T-helper 9 cell (primary cell): Measurements from ENCODE around the gene HNRNPF.
"Not testable (repeated sequence)": the region's sequence is repeated elsewhere in the genome, so short reads cannot be mapped to it uniquely, and the experiment has no call there.

Source experiments
- DNase-seq: peaks from one replicate; pipeline ENCODE4 v3.0.0-alpha.2; 2020
- total RNA-seq, 2 donors: gene quantifications; one replicate each; lab custom pipeline; 2026; lab: John Stamatoyannopoulos, UW

Gene HNRNPF
- total RNA-seq, result 181 to 425 reads per million in 2 donors

GRCh38 chr10:43408710-43409384 lies at the start of gene HNRNPF:
Gene HNRNPF, minus strand, starts transcription at chr10:43409186. Its CDS starts 21,302 bp downstream, at chr10:43387884.
- DNase-seq, result peak; percentile 91

DNA sequence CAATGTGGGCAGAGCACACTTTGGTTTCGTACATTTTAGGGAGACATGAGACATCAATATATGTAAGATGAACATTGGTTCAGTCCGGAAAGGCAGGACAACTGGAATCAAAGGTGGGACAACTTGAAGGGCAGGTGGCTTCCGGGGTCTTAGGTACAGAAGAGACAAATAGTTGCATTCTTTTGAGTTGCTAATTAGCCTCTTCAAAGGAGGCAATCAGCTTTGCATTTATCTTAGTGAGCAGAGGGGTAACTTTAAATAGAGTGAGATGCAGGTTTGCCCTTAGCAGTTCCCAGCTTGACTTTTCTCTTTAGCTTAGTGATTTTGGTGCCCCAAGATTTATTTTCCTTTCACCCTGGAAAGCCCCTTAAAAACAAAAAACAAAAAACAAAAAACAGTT lies 49.2 kb upstream of the HNRNPF start:
- no peak for DNase-seq

DNA sequence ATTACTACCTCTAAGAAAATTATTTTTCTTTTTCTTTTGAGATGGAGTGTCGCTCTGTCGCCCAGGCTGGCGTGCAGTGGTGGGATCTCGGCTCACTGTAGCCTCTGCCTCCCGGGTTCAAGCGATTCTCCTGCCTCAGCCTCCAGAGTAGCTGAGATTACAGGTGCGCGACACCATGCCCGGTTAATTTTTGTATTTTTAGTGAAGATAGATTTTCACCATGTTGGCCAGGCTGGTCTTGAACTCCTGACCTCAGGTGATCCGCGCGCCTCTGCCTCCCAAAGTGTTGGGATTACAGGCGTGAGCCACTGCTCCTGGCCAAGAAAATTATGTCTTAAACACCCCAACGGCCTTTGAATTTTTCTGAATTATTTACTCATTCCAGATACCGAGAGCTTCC lies 47.6 kb upstream of the HNRNPF start:
- not testable (repeated sequence) for DNase-seq

DNA sequence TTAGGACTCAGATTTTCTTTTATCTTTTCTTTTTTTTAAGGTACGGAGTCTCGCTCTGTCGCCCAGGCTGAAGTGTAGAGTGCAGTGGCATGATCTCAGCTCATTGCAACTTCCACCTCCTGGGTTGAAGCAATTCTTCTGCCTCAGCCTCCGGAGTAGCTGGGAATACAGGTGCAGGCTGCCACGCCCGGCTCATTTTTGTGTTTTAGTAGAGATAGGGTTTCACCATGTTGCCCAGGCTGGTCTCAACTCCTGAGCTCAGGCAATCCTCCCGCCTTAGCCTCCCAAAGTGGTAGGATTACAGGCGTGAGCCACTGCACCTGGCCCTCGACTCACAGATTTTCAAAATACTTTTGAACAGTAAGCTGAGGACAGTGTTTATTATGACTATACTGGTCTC lies 45.0 kb upstream of the HNRNPF start:
- DNase-seq, result not testable (repeated sequence)

GRCh38 chr10:43453266-43453831 lies 44.4 kb upstream of the HNRNPF start:
- DNase-seq, result no peak

DNA sequence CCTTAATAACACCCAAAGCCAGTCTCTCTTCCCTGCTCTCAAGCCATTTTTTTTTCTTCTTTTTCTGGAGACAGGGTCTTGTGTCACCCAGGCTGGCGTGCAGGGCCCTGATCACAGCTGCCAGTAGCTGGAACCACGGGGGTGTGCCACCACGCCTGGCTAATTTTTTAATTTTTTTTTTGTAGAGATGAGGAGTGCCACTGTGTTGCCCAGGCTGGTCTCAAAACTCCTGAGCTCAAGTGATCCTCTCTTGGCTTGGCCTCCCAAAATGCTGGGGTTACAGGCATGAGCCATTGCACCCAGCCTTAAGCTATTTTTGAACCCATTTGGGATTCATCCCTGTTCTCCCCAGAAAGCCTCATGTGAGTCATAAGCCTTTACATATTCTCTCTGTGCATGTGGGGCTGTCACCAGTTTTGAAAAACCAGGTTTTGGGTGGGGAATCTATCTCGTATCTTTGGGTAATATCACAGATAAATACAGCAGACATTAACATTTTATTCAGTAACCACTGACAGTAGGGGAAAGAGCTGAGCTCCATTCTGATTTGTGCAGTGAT lies 43.4 kb upstream of the HNRNPF start:
- no peak for DNase-seq

DNA sequence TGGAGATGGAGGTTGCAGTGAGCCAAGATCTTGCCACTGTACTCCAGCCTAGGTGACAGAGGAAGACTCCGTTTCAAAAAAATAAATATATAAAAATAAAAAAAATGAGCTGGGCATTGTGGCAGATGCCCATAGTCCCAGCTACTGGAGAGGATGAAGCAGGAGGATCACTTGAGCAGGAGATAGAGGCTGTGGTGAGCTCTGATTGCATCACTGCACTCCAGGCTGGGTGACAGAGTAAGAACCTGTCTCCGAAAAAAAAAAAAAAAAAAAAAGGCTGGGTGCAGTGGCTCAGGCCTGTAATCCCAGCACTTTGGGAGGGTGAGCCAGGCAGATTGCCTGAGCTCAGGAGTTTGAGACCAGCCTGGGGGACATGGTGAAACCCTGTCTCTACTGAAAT lies 39.8 kb upstream of the HNRNPF start:
- DNase-seq, result no peak

DNA sequence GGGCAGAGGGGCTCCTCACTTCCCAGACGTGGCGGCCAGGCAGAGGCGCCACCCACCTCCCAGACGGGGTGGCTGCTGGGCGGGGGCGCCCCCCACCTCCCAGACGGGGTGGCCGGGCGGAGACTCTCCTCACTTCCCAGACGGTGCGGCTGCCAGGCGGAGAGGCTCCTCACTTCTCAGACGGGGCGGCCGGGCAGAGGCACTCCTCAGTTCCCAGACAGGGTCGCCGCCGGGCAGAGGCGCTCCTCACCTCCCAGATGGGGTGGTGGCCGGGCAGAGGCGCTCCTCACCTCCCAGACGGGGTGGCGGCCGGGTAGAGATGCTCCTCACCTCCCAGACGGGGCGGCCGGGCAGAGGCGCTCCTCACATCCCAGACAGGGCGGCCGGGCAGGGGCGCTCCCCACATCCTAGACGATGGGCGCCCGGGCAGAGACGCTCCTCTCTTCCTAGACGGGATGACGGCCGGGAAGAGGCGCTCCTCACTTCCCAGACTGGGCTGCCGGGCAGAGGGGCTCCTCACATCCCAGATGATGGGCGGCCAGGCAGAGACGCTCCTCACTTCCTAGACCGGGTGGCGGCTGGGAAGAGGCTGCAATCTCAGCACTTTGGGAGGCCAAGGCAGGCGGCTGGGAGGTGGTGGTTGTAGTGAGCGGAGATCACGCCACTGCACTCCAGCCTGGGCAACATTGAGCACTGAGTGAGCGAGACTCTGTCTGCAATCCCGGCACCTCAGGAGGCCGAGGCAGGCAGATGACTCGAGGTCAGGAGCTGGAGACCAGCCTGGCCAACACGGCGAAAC lies 37.4 kb upstream of the HNRNPF start:
- DNase-seq, result not testable (repeated sequence)

- DNase-seq, result no peak
Observed at GRCh38 chr10:43444897-43445466, 36.0 kb upstream of the HNRNPF start.

DNA sequence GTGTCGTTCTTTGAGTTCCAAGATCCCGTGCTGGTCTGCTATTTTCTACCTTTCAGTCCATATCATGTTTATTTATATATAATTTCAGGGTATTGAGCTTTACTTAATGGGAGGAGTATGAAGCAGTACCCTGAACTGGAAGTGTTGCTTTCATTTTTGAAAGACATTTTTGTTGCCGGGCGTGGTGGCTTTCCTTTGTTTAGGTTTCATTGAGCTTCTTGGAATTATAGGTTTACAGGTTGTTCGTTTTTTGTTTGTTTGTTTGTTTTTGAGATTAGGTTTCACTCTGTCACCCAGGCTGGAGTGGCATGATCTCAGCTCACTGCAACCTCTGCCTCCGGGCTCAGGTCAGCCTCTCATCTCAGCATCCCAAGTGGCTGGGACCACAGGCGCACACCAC lies 35.3 kb upstream of the HNRNPF start:
- no peak for DNase-seq

DNA sequence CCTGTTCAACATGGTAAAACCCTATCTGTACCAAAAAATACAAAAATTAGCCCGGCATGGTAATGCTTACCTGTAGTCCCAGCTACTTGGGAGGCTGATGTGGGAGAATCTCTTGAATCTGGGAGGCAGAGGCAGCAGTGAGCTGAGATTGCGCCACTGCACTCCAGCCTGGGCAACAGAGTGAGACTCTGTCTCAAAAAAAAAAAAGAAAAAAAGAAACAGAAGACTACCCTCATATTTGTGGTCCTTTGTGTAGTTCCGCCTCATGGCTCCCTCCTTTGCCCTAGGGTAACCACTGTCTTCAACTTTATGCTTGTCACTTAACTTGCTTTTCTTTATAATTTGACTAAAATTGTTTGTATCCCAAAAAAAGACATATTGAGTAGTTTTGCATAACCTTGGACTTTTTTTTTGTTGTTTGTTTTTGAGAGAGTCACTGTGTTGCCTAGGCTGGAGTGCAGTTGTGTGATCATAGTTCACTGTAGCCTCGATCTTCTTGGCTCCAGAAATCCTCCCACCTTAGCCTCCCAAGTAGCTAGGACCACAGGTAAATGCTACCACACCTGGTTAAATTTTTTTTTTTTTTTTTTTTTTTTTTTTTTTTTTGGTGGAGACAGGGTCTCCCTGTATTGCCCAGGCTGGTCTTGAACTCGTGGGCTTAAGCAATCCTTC lies 31.6 kb upstream of the HNRNPF start:
- DNase-seq, result no peak

GRCh38 chr10:43437141-43437870 lies 28.3 kb upstream of the HNRNPF start:
- no peak for DNase-seq

DNA sequence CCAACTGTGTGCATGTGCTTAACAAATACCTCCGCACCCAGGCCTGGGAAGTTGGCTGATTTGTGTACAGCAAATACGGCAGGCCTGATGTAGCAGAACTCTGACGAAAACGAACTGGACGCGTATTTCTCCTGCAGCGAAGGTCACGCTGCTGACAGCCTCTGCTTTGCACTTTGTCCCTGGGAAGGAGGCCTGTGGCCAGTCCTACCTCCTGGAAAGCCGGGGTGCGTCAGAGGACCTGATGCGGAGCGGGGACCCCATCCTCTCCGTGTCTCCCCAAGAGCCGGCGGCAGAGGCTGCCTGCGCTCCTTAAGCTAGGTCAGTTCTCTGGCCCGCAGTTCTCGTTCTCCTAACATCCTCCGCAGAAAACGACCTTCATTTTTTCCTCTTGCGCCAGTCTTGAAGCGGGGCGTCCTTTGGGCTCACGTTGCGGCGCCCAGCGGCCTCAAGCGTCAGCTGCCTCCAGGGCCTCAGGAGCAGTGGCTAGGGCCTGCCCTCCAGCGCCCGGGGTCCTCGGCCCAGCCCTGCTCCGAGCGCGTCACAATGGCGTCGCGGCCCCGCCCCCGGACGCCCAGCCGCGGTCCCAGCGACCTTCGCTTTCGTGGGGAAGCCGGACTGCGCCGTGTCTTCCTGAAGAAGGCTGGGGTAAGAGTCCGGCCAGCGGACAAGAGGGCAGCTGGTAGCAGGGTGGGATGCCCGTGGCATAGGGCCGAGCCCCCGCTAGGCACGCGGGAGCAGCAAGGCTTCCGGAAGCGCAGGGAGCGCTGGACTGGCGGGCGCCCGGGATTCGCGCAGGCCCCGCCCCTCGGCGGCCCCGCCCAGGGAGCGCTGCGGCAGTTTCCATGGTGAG lies 27.5 kb upstream of the HNRNPF start, which contains the start of gene ZNF487:
Gene ZNF487, plus strand, starts transcription at position 821 of the 850 bp plus-strand sequence. CDS start 38,703 bp downstream, outside the sequence.
- DNase-seq, result peak; percentile 79

DNA sequence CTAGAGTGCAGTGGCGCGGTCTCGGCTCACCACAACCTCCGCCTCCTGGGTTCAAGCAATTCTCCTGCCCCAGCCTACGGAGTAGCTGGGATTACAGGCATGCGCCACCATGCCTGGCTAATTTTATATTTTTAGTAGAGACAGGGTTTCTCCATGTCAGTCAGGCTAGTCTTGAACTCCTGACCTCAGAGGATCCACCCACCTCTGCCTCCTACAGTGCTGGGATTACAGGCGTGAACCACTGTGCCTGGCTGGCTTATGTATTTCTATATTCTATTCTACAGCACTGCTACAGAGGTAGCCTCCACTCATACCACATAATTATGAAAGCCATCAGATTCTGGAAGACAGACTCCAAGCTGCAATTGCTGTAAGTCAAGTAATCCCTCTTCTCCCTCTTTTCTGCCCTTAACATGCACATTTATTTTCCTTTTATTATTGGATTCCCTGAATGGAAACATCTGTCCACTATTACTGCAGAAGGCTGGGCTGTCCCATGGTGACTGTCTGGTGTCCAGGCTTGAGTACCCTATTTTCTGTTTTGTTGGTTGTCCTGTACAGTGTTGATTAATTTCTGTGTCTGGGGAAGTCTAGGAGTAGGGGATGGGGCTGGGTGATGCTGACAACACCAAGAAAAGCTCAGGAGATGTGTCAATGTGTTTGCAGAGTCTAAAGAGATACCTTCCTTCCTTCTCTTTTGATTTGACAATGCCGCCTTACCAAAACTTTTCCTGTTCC lies 22.1 kb upstream of the HNRNPF start:
- DNase-seq, result no peak

DNA sequence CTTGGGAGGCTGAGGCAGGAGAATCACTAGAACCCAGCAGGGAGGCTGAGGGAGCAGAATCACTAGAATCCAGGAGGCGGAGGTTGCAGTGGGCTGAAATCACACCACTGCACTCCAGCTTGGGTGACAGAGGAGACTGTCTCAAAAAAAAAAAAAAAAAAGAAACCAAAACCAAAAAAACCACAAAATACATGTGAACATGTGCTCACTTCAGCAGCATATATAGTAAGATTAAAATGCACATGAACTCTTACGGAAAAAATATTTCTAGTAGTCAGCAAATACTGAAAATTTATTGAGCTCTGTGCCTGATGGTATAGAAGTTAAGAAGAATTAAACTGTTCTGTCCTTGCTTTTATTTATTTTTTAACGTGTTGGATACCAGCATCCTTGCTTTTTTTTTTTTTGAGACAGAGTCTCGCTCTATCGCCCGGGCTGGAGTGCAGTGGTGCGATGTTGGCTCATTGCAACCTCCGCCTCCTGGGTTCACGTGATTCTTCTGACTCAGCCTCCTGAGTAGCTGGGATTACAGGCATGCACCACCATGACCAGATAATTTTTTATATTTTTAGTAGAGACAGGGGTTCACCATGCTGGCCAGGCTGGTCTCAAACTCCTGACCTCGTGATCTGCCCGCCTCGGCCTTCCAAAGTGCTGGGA lies 18.3 kb upstream of the HNRNPF start:
- DNase-seq, result no peak

GRCh38 chr10:43426476-43426875 lies 17.5 kb upstream of the HNRNPF start:
- DNase-seq, result not testable (repeated sequence)

- no peak for DNase-seq
Observed at GRCh38 chr10:43424416-43424815, 15.4 kb upstream of the HNRNPF start.

DNA sequence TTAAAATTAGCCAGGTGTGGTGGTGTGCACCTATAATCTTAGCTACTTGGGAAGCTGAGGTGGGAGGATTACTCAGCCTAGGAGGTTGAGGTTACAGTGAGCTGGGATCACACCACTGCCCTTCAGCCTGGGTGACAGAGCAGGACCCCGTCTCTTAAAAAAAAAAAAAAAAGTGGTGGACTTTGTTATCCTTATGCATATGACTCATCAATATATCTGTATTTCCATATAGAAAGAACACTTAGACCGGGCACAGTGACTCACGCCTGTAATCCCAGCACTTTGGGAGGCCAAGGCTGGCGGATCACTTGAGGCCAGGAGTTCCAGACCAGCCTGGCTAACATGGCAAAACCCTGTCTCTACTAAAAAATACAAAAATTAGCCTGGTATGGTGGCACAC lies 13.0 kb upstream of the HNRNPF start:
- DNase-seq, result not testable (repeated sequence)

DNA sequence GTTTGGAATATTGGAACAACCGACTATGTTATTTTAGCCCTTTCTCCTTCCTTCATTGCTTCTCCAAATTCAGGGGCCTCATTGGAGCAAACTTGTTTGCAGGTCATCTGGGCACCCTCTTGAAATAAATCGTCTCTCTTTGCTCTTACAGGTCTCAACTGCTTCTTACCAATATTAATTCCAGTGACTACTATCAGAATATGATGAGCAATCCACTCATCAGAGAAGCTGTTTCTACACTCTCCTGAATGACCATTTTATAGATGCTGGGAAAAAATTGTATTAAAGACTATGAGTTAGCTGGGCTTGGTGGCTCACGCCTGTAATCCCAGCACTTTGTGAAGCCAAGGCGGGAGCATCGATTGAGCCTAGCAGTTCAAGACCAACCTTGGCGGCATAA lies 12.5 kb upstream of the HNRNPF start:
- no peak for DNase-seq

GRCh38 chr10:43421201-43421507 lies 12.2 kb upstream of the HNRNPF start:
- DNase-seq, result no peak
